GM18873 (cell line): ENCODE measurements around the gene C1orf167.

Experiments
- ATAC-seq: cut with Tn5 transposase; IDR thresholded peaks from one replicate; pipeline ENCODE4 v1.9.1; 2021; ENCODE audit warnings: mild to moderate bottlenecking, moderate library complexity, moderate number of reproducible peaks; ENCODE audit not compliant: unreplicated experiment, low FRiP score

The C1orf167 gene, protein sequence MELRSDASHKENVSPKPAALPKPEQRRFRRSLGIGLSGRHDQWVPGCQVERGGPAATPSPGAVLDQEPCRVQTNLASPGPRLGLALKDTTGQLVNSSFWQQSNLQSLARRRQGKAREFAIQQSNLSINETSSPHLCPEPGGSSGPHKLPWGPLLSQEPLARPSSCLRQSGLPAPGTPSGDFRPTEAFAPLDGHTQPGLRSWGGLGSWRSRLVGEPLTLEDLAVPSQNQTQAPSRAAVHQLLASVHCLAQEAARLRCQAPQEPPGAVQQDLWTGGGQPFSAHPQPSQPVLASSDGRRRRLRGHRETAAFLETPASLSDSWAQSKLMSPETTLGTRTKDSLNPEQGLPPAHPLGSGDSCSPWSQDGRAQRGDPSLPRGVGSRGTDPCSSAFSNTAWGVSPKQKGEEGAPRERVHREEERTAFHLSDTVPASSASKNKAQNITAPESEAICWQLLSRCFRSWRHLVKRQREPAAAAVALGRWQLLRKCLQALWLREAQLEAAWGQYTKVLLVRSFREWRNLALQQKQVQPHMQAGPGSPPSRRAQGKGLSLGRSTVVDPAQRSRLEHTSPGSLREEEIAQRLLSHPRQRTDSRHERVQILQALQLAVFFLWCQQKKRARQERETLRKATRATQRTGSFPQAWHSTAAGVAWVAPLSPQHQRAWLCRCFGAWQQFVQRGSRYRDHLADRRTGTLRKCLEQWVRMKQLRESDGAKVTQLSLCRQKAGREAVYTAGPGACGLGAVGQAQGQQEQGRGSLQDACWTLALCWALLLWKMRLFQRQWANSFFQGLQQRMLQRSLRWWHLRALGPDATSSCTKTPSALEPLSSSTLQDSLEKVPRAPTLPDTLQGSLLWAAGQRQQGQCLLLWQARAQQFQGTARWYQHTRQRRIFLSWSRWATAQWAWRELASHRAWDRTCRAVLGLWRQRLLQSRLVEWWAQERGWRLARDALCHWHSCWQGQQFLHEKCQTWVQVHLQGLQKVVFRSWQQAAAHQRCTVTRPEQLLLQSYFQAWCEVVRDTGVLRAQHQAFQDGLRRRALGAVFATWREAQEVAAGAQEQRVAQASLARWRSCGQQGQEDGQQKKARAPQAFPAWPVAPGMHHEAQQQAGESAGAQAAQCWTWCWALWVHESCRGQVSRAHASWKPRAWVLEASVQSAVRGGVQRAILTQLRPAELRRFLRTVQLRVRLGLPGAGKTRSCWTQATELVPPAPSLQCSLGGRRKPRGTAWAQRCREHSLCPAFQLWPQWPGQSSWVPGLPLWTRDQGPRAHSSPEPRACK (N-terminal part only)

DNA sequence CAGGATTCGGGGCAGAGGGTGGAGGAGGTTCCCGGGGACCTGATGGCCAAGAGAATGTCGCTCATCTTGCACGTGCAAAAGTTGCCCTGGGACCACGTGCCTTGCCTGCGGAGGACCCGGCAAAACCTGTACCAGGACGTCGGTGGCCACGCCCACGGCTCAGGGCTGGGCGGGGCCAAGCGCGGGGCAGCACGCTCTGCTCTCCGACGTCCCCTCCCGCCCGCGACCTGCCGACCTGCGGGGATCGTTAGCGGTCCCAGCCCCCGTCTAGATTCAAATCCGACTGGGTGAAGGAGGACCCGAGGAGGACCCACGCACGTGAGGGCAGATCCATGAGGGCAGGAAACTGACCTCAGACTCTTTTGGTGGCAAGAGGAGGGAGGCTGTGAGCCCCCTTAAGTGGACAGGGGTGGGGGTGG, at the start of gene C1orf167:
Gene C1orf167, plus strand, starts transcription at position 206 of the 419 bp plus-strand sequence. CDS start 2,208 bp downstream, outside the sequence.
- ATAC-seq, result no peak

DNA sequence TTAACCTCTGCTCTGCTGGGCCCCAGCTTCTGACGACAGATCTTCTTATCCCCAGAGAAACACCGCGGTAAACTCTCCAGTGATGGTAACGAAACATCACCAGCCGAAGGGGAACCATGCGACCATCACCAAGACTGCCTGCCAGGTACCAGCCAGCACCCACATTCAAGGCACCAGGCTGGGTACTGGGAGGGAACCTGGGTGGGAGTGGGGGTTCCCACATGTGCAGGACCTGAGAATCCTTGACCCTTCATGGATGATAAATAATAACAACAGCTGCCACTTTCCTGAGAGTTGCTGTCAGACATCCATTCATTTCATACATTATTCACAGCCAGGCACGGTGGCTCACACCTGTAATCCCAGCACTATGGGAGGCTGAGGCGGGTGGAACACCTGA, 49.7 kb upstream of the C1orf167 start:
- no peak for ATAC-seq

DNA sequence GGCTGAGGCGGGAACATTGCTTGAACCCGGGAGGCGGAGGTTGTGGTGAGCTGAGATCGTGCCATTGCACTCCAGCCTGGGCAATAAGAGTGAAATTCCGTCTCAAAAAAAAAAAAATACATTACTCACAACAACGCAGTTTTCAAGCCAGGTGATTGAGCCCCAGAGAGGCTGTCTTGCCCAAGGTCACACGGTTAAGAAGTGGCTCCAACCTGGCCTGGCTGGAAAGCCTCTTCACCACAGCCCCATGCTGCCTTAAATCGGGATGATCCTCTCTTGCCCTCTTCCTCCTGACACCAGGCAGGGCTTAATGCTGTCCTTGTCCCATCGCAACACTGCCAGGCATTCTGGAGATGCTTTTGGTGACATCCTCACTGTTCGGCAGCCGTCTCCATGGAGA, 48.9 kb upstream of the C1orf167 start:
- ATAC-seq, result no peak

DNA sequence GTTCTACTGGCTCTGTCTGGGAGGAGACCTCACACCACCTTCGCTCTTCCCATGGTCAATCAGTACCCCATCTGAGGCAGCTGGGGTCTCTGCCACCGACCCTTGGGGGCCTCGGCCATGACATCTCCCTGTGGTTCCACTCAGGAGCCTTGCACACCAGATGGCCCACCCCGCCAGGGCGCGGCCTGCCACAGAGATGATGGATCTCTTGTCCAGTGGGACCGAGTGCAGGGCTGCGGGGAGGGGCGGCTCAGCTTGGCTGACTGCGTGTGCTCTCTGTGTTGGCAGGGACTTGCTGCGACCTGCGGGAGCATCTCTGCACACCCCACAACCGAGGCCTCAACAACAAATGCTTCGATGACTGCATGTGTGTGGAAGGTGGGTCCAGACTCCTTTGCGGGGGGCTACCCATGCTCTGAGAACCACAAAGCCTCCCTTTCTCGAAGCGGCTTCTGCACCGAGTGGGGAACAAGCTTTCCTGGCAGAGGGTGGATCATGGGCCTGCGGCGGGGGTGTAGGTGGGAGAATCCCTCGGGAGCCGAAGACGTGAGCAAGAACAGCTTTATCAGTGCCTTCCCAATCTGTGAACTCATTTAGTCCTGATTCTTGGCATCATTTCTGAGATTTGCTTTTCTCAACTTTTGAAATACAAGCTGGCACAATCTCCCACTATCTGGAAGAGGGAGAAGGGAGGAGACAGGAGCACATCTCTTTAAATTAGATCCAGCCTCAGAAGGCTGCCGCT, 47.0 kb upstream of the C1orf167 start:
- no peak for ATAC-seq

DNA sequence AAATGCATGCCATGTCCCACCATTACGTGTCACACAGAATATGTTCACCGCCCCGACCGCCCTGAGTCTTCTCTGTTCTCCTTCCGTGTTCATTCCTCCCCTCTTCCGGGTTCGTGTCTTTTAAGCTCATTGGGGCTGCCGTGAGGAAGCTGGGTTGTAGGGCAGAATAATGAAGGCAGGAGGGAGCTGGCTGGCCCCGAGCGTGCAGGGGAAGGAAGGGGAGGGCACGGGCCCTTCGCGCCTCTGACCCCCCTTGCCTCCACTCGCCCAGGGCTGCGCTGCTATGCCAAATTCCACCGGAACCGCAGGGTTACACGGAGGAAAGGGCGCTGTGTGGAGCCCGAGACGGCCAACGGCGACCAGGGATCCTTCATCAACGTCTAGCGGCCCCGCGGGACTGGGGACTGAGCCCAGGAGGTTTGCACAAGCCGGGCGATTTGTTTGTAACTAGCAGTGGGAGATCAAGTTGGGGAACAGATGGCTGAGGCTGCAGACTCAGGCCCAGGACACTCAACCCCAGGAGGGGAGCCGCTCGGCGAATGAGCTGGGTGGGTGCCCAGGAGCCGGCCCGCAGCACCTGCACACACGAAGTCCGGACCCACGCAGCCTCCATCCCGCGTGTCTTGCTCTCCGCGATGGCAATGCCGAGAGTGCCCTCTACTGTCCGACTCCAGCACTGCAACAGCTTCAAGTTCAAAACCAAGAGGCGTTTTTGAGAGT, 42.5 kb upstream of the C1orf167 start:
- ATAC-seq, result no peak

DNA sequence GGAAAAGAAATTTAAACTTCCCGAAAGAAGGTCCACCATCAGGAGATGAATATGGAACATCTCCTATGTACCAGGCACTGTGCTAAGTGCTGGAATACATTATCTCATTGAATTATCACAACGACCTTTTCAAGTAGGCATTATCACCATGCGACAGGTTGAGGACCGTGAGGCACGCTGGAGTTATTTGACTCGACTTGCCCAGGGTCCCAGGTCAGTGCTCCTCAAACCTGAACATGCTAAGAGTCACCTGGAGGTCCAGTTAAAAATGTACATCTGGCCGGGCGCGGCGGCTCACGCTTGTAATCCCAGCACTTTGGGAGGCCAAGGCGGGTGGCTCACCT, 42.0 kb upstream of the C1orf167 start:
- ATAC-seq, result no peak

DNA sequence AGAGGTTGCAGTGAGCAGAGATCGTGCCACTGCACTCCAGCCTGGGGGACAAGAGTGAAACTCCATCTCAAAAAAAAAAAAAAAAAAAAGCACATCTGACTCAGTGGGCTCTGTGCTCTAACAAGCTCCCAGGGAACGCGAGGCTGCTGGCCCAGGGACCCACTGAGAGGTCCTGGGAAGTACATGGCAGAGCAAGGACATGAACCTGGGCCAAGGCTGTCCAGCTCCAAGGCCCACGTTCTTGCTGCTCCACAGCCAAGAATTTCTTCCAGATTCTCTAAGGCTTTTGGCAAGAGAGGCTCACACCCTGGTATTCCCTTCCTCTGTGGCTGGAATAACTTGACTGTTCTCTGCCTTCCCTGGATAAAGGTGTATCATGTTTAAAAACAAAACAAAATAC, 41.5 kb upstream of the C1orf167 start:
- ATAC-seq, result no peak

DNA sequence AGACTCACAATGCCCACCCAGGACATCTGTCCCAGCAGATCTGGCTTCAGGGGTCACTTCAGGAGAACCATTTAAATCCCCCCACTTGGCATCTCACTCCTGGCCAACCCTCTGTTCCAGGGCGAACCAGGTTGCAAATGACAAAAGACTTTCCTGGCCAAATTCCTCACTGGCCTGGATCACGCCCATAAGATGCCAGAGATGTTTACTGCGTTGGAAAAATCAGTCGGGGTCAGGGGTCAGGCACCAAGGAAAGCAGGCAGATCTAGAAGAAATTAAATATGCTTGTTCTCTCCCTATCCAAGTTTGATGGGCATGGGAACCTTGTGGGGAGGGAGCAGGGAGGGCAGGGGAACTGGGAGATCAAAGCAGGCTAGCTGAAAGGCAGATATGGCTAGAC, 40.7 kb upstream of the C1orf167 start:
- ATAC-seq, result no peak

DNA sequence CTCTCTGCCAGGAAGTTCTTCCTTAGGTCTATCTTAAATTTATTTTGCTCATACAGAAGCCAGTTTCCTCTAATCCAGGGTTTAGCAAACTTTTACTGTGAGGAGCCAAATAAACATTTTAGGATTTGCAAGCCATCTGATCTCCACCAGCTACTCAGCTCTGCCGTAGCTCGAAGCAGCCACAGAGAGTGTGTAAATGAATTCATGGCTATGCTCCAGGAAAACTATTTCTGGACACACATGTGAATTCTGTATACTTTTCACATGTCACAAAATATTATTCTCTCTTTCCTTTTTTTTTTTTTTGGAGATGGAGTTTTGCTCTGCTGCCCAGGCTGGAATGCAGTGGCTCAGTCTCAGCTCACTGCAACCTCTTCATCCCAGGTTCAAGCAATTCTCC, 39.5 kb upstream of the C1orf167 start:
- no peak for ATAC-seq

DNA sequence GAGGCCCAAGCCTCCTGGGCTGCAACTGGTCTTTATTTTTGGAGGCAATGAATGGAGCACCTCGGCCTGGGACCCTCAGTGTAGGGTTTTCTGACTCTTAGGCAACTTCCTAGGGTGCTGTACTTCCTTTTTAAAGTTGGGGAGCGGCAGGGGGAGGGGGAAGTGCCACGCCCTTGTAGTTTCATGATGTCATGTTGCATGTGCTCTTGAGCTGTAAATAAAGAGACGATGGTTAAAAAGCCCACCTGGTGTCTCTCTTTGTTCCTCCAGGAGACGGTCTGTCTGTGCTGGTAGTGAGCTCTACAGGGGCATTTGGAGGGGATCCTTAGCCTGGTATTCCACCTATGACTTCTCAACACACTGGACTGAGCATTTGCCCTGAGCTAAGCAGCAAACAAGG, 36.4 kb upstream of the C1orf167 start:
- ATAC-seq, result no peak

DNA sequence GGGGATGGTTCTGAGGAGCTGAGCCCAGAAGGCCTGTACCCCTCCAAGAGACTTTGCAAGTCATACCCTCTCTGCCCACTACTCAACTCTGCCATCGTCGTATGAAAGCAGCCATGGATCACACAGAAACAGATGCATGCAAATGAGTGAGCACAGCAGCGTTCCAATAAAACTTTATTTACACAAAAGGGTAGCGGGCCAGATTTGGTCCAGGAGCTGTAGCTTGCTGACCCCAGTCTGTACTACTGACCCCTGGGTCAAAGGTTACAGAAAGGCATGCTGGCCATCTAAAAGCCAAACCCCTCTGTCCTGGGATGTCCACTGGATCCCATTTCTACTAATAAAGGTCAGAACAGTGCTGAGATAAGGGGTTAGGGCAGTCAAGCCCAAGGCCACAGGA, 34.9 kb upstream of the C1orf167 start:
- no peak for ATAC-seq

DNA sequence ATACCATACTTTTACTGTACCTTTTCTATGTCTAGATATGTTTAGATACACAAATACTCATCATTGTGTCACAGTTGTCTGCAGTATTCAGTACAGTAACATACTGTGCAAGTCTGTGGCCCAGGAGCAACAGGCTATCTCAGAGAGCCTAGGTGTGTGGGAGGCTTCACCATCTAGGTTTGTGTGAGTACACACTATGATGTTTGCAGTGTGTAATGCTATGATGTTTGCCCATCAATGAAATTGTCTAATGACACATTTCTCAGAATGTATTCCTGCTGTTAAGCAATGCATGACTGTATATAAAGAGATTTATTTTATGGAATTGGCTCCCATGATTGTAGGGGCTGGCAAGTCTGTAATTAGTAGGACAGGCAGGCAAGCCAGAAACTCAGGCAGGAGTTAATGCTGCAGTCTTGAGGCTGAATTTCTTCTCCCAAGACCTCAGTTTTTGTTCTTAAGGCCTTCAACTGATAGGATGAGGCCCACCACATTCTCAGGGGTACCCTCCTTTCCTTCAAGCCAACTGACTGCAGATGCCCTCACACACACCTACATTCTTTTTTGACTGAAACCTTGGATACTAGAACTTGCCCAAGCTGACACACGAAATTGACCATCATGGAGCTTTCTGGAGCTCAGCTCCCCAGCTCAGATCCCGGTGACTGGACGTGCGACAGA, 33.7 kb upstream of the C1orf167 start:
- ATAC-seq, result no peak

DNA sequence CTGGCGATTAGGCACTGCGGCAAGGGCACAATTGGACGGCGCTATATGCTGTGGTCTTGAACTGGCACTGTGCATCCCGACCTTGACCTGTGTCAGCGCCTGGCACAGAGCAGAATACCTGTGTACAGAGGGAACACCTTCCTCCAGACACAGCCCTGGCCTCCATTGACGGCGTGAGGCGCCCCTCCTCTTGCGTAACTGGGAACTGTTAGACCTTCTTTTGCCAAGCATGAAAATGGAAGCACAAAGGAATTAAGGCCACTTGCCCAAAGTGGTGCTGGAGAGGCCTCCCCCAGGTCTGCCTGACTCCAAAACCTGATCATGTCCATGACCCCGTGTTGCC, 32.9 kb upstream of the C1orf167 start:
- no peak for ATAC-seq

DNA sequence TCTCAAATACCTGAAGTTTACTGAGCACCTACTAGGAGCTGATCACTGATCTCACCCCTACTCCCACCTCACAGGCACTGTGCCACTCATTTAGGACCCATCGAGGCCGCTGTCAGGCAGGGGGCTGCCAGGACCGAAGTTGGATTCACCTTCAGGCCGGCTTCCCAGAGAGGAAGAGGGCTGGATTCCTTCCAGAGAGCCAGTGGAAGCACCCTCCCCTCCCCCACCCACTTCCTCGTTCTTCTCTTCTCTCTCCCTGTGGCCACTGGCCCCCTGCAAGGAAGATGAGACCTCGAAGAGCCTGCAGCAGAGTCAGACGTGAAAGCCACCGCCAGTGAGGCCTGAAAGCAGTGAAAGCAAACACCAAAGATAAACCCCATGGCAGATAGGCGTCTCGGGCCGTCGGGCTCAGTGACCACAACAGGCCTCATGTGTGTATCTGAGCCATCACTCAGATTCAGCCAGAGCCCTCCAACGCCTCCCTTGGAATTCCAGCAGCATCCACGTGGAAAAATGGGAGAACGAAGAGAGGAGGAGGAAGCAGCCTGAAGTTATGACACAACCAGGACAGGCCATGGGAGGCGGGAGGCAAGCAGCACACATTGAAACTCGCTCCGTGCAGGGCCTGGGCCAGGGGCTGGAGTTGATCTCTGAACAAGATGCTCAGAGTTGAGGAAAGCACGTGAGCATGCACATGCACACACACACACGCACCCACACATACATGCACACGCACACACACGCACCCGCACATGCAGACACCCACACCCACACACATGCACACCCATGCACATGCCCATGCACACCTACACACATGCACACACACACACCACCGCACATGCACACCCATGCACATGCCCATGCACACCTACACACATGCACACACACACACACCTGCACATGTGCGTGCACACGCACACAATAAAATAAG, 32.2 kb upstream of the C1orf167 start:
- ATAC-seq, result no peak

DNA sequence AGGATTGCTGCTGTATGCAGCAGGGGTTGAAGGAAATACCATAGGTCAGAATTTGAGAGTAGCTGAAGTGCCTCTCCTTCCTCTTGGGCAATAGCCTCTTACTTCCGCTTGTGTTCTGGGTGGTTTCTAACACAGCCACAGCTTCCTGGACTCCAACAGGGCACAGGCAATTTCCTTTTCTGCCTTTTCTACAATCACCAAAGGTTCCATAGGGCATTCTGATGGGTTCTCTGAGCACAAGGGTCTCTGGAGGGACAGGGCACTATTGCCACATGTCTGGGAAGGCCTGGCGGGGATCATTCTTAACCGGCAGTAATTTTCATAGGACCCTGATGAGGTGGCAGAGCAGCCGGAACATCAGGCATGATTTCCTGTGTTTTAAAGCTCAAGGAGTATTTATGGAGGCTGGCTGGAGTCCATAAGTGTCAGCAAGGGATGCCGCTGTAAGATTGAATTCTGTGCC, 31.5 kb upstream of the C1orf167 start:
- ATAC-seq, result no peak

DNA sequence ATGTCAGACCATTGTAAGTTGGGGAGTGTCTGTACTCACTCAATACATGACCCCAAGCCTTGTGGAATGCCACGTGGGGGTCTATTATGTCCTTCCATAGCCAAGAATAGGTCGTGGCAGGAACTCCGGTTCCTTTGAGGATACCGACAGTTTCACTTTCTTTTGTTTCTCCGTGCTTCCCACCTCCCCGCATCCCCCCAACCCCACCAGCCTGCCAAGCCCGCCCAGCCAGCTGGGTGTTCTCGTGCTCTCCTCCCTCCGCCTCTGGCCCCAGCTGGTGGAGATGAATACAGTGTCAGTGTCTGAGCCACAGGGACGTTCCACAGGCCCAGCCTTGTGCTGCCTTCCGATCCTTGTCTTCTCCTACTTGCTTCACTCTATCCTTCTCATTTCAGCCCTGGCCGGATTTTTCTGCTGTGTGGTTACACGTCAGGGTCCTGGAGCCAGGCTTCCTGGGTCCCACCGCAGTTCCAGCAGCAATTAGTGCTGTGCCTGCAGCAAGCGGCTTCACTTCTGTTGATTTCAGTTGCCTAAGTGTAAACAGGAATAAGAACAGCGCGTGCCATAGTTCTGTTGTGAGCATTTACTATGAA, 30.2 kb upstream of the C1orf167 start:
- ATAC-seq, result no peak

DNA sequence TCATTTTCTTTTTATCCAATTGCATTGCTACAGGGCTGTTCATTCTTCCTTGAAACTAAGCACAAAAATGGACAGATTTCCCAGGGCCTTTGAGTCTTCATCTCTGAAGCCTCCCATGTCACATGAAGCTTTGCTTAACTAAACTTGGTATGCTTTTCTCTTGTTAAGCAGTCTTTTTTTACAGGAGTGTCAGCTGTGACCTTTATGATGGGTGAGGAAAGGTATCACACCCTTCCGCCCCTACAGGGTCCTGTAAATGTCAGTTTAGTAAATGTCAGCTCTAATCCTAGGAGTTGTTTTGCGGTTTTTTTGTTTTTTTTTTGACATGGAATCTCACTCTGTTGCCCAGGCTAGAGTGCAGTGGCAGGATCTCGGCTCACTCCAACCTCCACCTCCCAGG, 28.7 kb upstream of the C1orf167 start:
- no peak for ATAC-seq

DNA sequence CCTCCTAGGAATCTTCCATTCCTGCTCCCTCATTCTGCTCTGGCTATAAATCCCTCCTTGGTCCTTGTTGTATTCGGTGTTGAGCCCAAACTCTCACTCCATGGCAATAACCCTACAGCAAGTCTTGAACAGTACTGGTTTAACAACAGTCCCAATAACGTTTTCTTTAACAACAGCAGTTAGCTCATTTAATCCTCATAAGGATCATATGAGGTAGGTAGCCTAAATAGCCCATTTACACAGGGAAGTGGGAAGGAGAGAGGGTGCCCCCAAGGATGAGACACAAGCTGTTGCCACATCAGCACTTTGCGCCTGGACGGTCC, 26.5 kb upstream of the C1orf167 start:
- ATAC-seq, result no peak
